Keratinocyte (primary cell): ENCODE measurements around the gene EPB41L2.

Source experiments
- CTCF ChIP-seq, 3 experiments: IDR thresholded peaks in 1 of 3; conservative IDR thresholded peaks in 1 of 3; optimal IDR thresholded peaks in 1 of 3; 2 replicates in 2 of 3; 3 replicates in 1 of 3; pipeline versions ENCODE3 to v1.5.1; 2011; ENCODE audit warnings: low read length in 3 of 3, mild to moderate bottlenecking in 3 of 3, moderate library complexity in 2 of 3, control low read depth in 1 of 3, inconsistent platforms in 1 of 3; ENCODE audit not compliant: insufficient read depth in 2 of 3; ENCODE audit errors: extremely low read depth in 1 of 3
- EZH2 ChIP-seq: IDR thresholded peaks from one replicate; pipeline ENCODE4 v1.6.1; 2012; ENCODE audit warnings: inconsistent platforms, mild to moderate bottlenecking, low read length, moderate library complexity

- TF ChIP-seq CTCF (optimal IDR thresholded peaks at IDR 0.05 in 1 of 3, IDR thresholded peaks at IDR 0.05 in 1 of 3, conservative IDR thresholded peaks at IDR 0.05 in 1 of 3; ENCODE audit: extremely low read depth in 1 of 3, insufficient read depth in 2 of 3, low read length in 3 of 3): no peak
- TF ChIP-seq EZH2: no peak
Observed at GRCh38 chr6:130971504-130971903, 91.5 kb downstream of the EPB41L2 start.
